Measurements from ENCODE around the gene SCFD1.

GRCh38 chr14:30691751-30692398 lies 69.8 kb downstream of the SCFD1 start:
- TF ChIP-seq CTCF (conservative IDR thresholded peaks at IDR 0.05; ENCODE audit: low read length) (no peak), EZH2phosphoT487 (IDR thresholded peaks at IDR 0.05; ENCODE audit: borderline replicate concordance, low read depth, low read length) (no peak)
